ENCODE measurements around the gene LRFN5. TPM values are rescaled to one million over a fixed set of nuclear protein-coding genes. Genes with fewer than 3 reads are reported as not detected.

The LRFN5 gene
- total RNA-seq, 3 donors from 2014 or later (not counting 1 experiment from before 2014, with no cell fraction given) = not detected

DNA sequence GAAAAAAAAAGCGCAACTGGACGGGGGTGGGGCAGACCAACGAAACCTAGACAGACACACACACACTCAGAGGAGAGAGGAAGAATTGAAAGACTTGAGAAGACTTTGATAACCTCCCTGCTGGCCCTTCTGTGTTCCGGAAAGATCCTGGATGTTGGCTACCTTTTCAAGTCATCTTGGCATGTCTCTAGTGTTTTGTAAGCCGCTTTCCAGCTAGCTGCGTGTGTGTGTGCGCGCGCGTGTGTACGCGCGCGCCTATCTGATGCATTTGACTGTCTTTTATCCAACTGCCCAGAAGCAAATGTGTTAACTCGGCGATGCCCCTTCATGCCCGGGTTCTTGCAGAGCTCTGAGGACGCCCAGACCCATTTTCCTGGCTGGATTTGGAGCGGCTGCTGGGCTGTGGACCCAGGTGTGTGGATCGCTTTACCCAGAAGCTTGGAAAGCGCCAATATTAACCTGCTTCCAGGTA lies 664 bp downstream of the LRFN5 start:
- H3K27me3 ChIP-seq (ENCODE audit: control insufficient read depth, insufficient read depth, low read length) = peaks cover 30% of the 10 kb centered on the region
- no peaks in the 10 kb centered on the region for H3K4me1 ChIP-seq (ENCODE audit: control insufficient read depth, insufficient read depth, low read length)
- peaks cover 41 to 44% of the 10 kb centered on the region in 2 donors for H3K27me3 Mint-ChIP-seq (ENCODE audit: low read depth in 2 of 2)

DNA sequence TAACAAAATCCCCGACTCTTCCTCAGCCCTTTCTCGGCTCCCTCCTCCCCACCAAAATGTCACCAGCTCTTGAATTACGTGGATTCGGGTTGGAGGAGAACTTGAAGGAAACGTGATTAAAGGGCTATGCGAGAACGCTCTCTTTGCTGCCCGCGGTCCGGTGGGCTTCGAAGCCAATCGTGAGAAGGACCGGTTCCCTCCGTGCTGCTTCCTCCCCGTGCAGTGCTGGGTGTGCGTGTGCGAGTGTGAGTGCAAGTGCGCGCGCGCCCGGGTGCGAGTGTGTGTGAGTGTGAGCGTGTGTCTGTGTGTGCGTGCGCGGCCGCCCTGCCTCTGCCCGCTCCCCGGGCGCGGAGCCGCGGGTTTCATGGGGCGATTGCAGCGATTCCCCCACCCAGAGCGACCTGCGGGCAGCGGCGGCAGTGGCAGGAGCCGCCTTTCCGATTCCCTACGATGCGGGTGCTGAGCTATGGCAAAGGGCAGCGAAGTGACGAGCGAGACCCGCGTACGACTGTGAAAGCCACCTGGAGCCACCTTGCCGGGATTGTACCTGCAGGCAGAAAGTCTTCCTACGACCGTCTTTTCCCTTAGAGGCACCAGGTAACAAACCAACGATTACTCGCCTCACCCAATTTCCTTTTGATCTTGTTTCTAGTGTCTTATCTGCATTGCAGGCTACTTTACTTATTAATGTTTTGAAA lies 1.4 kb downstream of the LRFN5 start:
- no peaks in the 10 kb centered on the region for H3K36me3 ChIP-seq (ENCODE audit: control insufficient read depth, insufficient read depth, low read length)
- intact Hi-C loops (cut with micrococcal nuclease) = no loop called here
- peaks cover 30% of the 10 kb centered on the region for H3K27me3 ChIP-seq (ENCODE audit: control insufficient read depth, insufficient read depth, low read length)
- H3K4me1 ChIP-seq (ENCODE audit: control insufficient read depth, insufficient read depth, low read length) = no peaks in the 10 kb centered on the region
- no peak overlapping the region for H3K27ac ChIP-seq (ENCODE audit: low read length)
- Mint-ChIP-seq H3K36me3 (peaks cover 16% of the 10 kb centered on the region), H3K27me3 (ENCODE audit: low read depth in 2 of 2) (peaks cover 41 to 44% of the 10 kb centered on the region in 2 donors), H3K4me1 (no peaks in the 10 kb centered on the region), H3K4me3 (no peak overlapping the region), H3K27ac (no peak overlapping the region), H3K9me3 (peaks cover 5 to 6% of the 10 kb centered on the region in 2 donors)
- ATAC-seq (no peak), DNase-seq (no peak)
- TF ChIP-seq CTCF (IDR thresholded peaks at IDR 0.05) = no peak
- WGBS (ENCODE audit: insufficient coverage) = 4% methylated on average over 51 of the region's 55 CpGs
- no peak overlapping the region for H3K4me3 ChIP-seq (ENCODE audit: low read length)
- H3K9me3 ChIP-seq (ENCODE audit: control insufficient read depth, insufficient read depth, low read length) = peaks cover 4% of the 10 kb centered on the region

More for the DNA sequence above, 664 bp downstream of the LRFN5 start:
- no peak for TF ChIP-seq CTCF (IDR thresholded peaks at IDR 0.05)
- peaks cover 5 to 6% of the 10 kb centered on the region in 2 donors for H3K9me3 Mint-ChIP-seq
- no peak overlapping the region for H3K27ac Mint-ChIP-seq
- intact Hi-C loops (cut with micrococcal nuclease) = no loop called here
- ATAC-seq (no peak), DNase-seq (no peak)
- Histone ChIP-seq H3K4me3 (ENCODE audit: low read length) (no peak overlapping the region), H3K27ac (ENCODE audit: low read length) (no peak overlapping the region), H3K36me3 (ENCODE audit: control insufficient read depth, insufficient read depth, low read length) (no peaks in the 10 kb centered on the region), H3K9me3 (ENCODE audit: control insufficient read depth, insufficient read depth, low read length) (peaks cover 4% of the 10 kb centered on the region)
- H3K4me1 Mint-ChIP-seq = no peaks in the 10 kb centered on the region
- H3K4me3 Mint-ChIP-seq = peak overlapping the region; percentile 21
- 3% methylated on average over 20 of the region's 21 CpGs for WGBS (ENCODE audit: insufficient coverage)
- peaks cover 16% of the 10 kb centered on the region for H3K36me3 Mint-ChIP-seq

GRCh38 chr14:41608681-41609390 lies 2.2 kb downstream of the LRFN5 start:
- Mint-ChIP-seq H3K27ac (no peak overlapping the region), H3K4me1 (no peaks in the 10 kb centered on the region), H3K27me3 (ENCODE audit: low read depth in 2 of 2) (peaks cover 41 to 44% of the 10 kb centered on the region in 2 donors), H3K4me3 (no peak overlapping the region), H3K9me3 (peaks cover 5 to 6% of the 10 kb centered on the region in 2 donors), H3K36me3 (peaks cover 16% of the 10 kb centered on the region)
- ATAC-seq (no peak), DNase-seq (no peak)
- H3K27ac ChIP-seq (ENCODE audit: low read length) = no peak overlapping the region
- no peaks in the 10 kb centered on the region for H3K36me3 ChIP-seq (ENCODE audit: control insufficient read depth, insufficient read depth, low read length)
- no peak for TF ChIP-seq CTCF (IDR thresholded peaks at IDR 0.05)
- H3K27me3 ChIP-seq (ENCODE audit: control insufficient read depth, insufficient read depth, low read length) = peaks cover 30% of the 10 kb centered on the region
- no peak overlapping the region for H3K4me3 ChIP-seq (ENCODE audit: low read length)
- no peaks in the 10 kb centered on the region for H3K4me1 ChIP-seq (ENCODE audit: control insufficient read depth, insufficient read depth, low read length)
- intact Hi-C loops (cut with micrococcal nuclease) = no loop called here
- WGBS (ENCODE audit: insufficient coverage) = 14% methylated on average over 9 of the region's 15 CpGs
- peaks cover 4% of the 10 kb centered on the region for H3K9me3 ChIP-seq (ENCODE audit: control insufficient read depth, insufficient read depth, low read length)

Measured in natural killer cell (primary cell).